WERI-Rb-1 (cell line): ENCODE data around the gene CEP97.
A peak's percentile ranks its signal among the peaks of the same experiment; 100 is the strongest.

Experiments used
- DNase-seq: peaks from one replicate; pipeline ENCODE4 v3.0.0-alpha.2; 2020
- H3K27ac ChIP-seq: fragments of 250-450 bp; sonication (Bioruptor Pico); 2 replicates; pipeline ENCODE4 v1.5.1; 2020; ENCODE audit warnings: mild to moderate bottlenecking, moderate library complexity
- H3K27me3 ChIP-seq: fragments of 250-450 bp; sonication (Bioruptor Pico); 2 replicates; pipeline ENCODE4 v1.5.1; 2021; ENCODE audit warnings: mild to moderate bottlenecking, low read depth, moderate library complexity; ENCODE audit not compliant: insufficient read depth, severe bottlenecking
- H3K36me3 ChIP-seq: fragments of 250-450 bp; sonication (Bioruptor Pico); 2 replicates; pipeline ENCODE4 v1.5.1; 2020; ENCODE audit warnings: mild to moderate bottlenecking, moderate library complexity
- H3K4me3 ChIP-seq: 2 replicates; pipeline ENCODE4 v1.5.1; 2011; ENCODE audit warnings: low read depth, mild to moderate bottlenecking, control low read depth, low read length
- H3K9me3 ChIP-seq: fragments of 250-450 bp; sonication (Bioruptor Pico); 2 replicates; pipeline ENCODE4 v1.5.1; 2021; ENCODE audit warnings: mild to moderate bottlenecking, moderate library complexity; ENCODE audit not compliant: severe bottlenecking
- TF ChIP-seq, protein P1 (sequence below): IDR thresholded peaks from 2 replicates; pipeline ENCODE4 v1.5.1; 2011; ENCODE audit warnings: low read depth, mild to moderate bottlenecking, control low read depth, inconsistent platforms, low read length

The CEP97 gene

DNA sequence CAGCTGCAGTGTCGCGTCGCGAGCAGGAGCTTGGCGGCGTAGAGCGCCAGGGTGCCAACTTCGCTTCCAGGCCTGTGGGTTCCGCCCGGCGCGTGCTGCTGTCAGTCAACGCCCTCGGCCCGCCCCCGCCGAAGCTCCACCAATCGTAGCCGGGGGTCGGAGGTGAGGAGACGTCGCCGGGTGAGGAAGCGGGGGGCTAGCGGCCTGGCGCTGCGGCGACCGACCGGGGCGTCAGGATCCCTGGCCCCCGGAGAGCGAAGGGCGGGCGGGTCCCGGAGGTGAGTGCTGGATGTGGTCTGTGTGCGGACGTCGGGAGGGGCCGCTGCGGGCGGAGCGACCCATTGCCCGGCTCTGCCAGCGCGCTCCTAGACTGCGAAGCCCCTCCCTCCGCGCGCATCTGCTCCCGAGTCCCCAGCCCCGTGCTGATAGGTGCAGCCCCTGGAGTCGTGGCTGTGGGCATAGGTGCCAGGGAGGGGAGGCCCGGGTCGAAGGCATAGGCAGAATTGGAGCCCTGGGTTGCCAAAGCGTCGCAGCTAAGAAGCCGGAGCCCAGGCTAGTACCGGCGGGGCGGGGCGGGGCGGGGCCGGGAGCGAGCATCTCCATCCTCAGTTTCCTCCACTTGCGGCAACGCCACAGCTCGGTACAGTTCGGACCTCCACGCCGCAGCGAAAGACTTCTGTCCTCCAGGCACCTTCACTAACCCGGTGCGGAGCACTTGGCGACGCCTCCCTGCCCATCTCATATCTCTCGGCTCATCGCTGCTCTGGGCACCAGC lies 54.8 kb downstream of the CEP97 start, which contains the start of gene NXPE3:
TSS of gene NXPE3 (plus strand) at position 165 of the 775 bp plus-strand sequence. CDS start 6,386 bp downstream, outside the sequence.
- H3K27me3 ChIP-seq, result no peaks in the 10 kb centered on the region
- H3K9me3 ChIP-seq, result no peaks in the 10 kb centered on the region
- peaks cover 4% of the 10 kb centered on the region; the same call in 1 of the 2 replicates for H3K36me3 ChIP-seq
- H3K4me3 ChIP-seq, result peak within 1 kb of the TSS; percentile 91
- TF ChIP-seq, protein P1, sequence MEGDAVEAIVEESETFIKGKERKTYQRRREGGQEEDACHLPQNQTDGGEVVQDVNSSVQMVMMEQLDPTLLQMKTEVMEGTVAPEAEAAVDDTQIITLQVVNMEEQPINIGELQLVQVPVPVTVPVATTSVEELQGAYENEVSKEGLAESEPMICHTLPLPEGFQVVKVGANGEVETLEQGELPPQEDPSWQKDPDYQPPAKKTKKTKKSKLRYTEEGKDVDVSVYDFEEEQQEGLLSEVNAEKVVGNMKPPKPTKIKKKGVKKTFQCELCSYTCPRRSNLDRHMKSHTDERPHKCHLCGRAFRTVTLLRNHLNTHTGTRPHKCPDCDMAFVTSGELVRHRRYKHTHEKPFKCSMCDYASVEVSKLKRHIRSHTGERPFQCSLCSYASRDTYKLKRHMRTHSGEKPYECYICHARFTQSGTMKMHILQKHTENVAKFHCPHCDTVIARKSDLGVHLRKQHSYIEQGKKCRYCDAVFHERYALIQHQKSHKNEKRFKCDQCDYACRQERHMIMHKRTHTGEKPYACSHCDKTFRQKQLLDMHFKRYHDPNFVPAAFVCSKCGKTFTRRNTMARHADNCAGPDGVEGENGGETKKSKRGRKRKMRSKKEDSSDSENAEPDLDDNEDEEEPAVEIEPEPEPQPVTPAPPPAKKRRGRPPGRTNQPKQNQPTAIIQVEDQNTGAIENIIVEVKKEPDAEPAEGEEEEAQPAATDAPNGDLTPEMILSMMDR, result no peak
- H3K27ac ChIP-seq, result peak within 1 kb of the TSS; percentile 74
- peak; percentile 89 for DNase-seq

DNA sequence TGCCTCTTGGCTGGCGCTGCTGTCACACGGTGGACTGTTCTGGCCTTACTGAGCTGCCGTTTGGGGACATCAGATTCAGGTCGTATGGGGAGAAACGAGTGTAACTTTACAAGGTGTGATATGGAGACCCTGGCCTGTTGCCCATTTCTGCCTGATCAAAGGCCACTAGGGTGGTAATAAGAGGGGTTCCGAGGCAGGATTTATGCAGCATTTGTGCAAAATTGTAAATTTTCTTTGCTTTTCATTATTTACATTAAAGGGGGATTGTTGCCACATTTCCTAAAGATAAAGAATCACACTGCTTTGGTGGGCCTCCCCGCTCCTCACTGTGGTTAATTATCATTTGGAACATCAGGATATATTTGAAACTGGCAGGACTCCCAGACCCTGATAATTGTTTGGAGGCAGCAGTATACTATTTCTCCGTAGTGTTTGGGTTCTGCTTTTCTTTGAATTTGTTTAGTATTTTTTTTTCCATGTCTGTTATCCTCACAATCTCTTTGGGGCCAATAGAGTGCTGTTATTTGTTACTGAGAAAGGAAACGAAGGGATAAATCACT lies 55.5 kb downstream of the CEP97 start:
- no peak overlapping the region for H3K27ac ChIP-seq
- no peak for DNase-seq
- H3K36me3 ChIP-seq, result peaks cover 4% of the 10 kb centered on the region; the same call in 1 of the 2 replicates
- no peaks in the 10 kb centered on the region for H3K27me3 ChIP-seq
- H3K4me3 ChIP-seq, result peak overlapping the region; percentile 91
- no peaks in the 10 kb centered on the region for H3K9me3 ChIP-seq
- TF ChIP-seq, protein P1, result no peak

DNA sequence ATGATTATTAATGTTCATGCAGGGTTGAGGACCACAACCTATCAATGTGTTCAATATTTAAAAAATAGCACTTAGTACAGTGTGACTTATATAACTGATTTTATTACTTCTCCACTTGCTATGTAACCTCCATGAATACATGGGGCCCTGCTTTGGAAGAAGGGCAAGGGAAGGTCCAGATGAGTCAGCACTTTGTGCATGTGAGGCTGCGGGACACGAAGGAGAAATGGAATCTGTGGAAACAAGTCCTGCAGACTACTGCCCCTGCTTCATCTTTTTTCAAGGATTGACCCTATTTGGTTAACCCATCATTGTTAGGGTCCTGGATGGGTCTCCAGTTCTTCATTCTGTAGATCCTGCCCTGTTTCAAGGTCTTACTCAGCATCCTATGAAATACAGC lies 56.2 kb downstream of the CEP97 start:
- Histone ChIP-seq H3K4me3 (no peak overlapping the region), H3K36me3 (peaks cover 8% of the 10 kb centered on the region), H3K27me3 (no peaks in the 10 kb centered on the region), H3K9me3 (no peaks in the 10 kb centered on the region), H3K27ac (no peak overlapping the region)
- TF ChIP-seq, protein P1, result no peak
- DNase-seq, result no peak

DNA sequence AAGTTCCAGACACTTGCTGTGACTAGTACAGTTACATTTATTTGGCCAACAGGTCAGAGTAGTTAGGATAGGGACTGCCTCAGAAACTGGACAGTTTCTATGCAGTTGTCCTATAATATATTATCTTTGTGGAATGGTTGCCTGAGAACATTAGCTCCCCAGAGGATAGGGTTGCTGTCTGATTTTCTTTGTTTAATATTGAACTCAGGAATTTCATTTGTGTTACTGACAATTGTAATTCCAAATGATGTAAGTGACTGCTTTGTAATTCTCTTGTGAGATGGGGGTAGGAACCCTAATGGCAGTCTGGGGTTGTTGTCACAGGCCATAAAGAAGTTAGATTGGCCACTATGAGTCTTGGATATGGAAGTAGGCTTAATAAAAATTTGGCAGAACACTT lies 56.8 kb downstream of the CEP97 start:
- no peak overlapping the region for H3K27ac ChIP-seq
- H3K4me3 ChIP-seq, result no peak overlapping the region
- TF ChIP-seq, protein P1, result no peak
- peaks cover 9% of the 10 kb centered on the region for H3K36me3 ChIP-seq
- no peaks in the 10 kb centered on the region for H3K9me3 ChIP-seq
- H3K27me3 ChIP-seq, result no peaks in the 10 kb centered on the region
- DNase-seq, result no peak

DNA sequence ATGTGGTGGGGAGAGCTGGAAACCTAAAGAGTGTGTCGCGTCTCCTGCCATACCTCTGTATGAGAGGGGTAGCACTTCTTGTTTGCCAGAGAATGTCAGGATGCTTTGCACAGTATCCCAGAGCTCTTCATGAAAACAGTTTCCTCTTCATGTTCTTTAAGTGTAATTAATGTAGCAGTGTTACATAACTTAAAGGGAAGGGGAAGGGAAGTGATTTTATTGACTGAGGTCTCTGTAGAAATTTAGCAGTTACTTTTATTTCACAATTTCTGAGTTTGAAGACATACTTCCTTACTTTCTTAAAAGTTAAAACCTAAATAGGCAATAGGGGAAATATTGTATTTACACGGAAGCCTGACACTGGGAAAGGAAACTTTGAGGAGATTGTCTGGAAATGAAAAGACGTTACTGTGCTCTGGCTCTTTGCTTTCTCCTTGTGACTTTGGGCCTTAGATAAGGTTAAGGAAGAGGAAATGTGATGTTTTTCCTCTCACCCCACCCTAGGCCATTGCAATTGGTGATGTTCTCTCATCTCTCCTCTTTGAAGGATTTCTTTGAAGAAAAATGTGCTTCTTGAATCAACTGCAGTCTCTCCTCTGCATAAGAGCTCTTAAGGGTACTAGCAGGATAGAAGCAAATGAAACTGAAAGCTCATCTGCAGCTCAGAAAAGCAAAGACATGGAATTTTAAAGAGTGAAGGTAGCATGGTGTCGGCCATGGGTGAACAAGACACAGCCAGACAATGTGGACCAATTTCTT lies 60.6 kb downstream of the CEP97 start:
- Histone ChIP-seq H3K27me3 (no peaks in the 10 kb centered on the region), H3K27ac (no peak overlapping the region), H3K4me3 (no peak overlapping the region), H3K9me3 (no peaks in the 10 kb centered on the region), H3K36me3 (peaks cover 34% of the 10 kb centered on the region)
- DNase-seq, result no peak
- TF ChIP-seq, protein P1, result no peak
